Neutrophil (primary cell): ENCODE data around the gene FOSL2.
A peak's percentile ranks its signal among the peaks of the same experiment; 100 is the strongest.

Source experiments
- H3K27ac ChIP-seq: fragments of 200-600 bp; sonication (generic); 2 replicates; pipeline ENCODE4 v1.5.1; 2016; ENCODE audit warnings: mild to moderate bottlenecking, moderate library complexity
- H3K27me3 ChIP-seq: fragments of 200-600 bp; sonication (generic); 2 replicates; pipeline ENCODE4 v1.6.0; 2016; ENCODE audit warnings: mild to moderate bottlenecking
- H3K36me3 ChIP-seq: fragments of 200-600 bp; sonication (generic); 2 replicates; pipeline ENCODE4 v1.5.1; 2017
- H3K4me1 ChIP-seq, 2 experiments: fragments of 200-600 bp in 1 of 2; sonication (generic) in 1 of 2; 1 replicate in 1 of 2; 2 replicates in 1 of 2; pipeline versions ENCODE4 v1.5.1 to v1.6.1; 2013 to 2016; ENCODE audit warnings: low read depth in 1 of 2, low read length in 1 of 2, mild to moderate bottlenecking in 1 of 2, moderate library complexity in 1 of 2; ENCODE audit not compliant: control insufficient read depth in 1 of 2, insufficient read depth in 1 of 2
- H3K4me3 ChIP-seq, 2 experiments: fragments of 200-600 bp in 1 of 2; sonication (generic) in 1 of 2; 1 replicate in 1 of 2; 2 replicates in 1 of 2; pipeline ENCODE4 v1.5.1; 2013 to 2016; ENCODE audit warnings: low read depth in 1 of 2, low read length in 1 of 2, mild to moderate bottlenecking in 1 of 2, moderate library complexity in 1 of 2
- H3K9me3 ChIP-seq: fragments of 200-600 bp; sonication (generic); 2 replicates; pipeline ENCODE4 v1.5.1; 2016
- TF ChIP-seq, protein P1 (sequence below): fragments of 200-600 bp; sonication (generic); IDR thresholded peaks from 2 replicates; pipeline ENCODE4 v1.5.1; 2016; ENCODE audit warnings: antibody characterized with exemption

The FOSL2 gene

DNA sequence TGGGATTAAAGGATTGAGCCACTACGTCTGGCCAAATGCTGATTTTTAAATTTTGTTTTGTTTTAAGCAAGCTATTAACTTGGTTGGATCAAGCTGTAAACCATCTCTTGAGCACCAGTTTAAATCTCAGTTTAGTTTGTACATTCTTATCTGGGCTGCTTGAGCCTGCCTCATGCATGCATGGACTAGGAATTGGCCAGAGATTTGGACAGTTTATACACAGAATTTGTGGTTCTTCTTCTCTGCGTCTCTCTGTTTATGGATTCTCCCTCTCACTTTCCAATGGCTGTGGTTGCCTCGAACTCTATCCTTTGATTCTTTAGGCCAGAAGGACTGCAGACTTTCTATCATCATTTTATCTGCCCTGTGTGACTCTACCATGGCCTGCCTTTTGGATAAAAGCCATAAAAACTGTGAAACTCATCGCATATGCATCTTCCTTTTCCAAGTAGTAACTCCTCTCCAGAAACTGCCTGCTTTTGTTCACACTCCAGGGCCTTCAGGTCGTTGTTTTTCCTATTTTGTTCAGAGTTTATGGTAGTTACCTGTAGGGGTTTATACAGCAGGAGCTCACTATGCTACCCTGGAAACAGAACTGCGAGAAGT lies 70.7 kb downstream of the FOSL2 start:
- Histone ChIP-seq H3K4me3 (peak overlapping the region; percentile 28 to 53), H3K27ac (peak overlapping the region; percentile 93), H3K27me3 (no peaks in the 10 kb centered on the region), H3K9me3 (no peaks in the 10 kb centered on the region), H3K36me3 (no peaks in the 10 kb centered on the region), H3K4me1 (peaks cover 85 to 87% of the 10 kb centered on the region in 2 experiments)
- TF ChIP-seq, protein P1, sequence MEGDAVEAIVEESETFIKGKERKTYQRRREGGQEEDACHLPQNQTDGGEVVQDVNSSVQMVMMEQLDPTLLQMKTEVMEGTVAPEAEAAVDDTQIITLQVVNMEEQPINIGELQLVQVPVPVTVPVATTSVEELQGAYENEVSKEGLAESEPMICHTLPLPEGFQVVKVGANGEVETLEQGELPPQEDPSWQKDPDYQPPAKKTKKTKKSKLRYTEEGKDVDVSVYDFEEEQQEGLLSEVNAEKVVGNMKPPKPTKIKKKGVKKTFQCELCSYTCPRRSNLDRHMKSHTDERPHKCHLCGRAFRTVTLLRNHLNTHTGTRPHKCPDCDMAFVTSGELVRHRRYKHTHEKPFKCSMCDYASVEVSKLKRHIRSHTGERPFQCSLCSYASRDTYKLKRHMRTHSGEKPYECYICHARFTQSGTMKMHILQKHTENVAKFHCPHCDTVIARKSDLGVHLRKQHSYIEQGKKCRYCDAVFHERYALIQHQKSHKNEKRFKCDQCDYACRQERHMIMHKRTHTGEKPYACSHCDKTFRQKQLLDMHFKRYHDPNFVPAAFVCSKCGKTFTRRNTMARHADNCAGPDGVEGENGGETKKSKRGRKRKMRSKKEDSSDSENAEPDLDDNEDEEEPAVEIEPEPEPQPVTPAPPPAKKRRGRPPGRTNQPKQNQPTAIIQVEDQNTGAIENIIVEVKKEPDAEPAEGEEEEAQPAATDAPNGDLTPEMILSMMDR, result no peak

DNA sequence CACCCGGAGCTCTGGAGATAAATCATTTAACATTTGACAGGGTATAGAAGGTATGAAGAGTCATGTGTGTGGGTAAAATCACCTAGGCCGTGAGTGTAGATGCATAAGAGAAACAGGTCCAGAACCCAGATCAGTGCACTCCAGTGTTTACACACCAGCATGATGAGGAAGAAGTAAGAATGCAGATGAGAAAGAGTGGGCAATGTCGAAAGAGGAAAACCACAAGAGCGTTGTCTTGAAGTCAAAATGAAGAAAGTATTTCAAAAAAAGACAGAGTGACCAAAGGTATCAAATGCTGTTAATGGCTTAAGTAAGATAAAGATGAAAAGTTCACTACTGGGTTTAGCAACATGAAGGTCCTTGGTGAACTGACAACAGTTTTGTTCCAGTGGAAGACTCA lies 71.2 kb downstream of the FOSL2 start:
- Histone ChIP-seq H3K36me3 (no peaks in the 10 kb centered on the region), H3K27me3 (no peaks in the 10 kb centered on the region), H3K27ac (peak overlapping the region; percentile 93), H3K9me3 (no peaks in the 10 kb centered on the region), H3K4me3 (peak overlapping the region; percentile 28 to 53), H3K4me1 (peaks cover 91 to 93% of the 10 kb centered on the region in 2 experiments)
- TF ChIP-seq, protein P1, result no peak

DNA sequence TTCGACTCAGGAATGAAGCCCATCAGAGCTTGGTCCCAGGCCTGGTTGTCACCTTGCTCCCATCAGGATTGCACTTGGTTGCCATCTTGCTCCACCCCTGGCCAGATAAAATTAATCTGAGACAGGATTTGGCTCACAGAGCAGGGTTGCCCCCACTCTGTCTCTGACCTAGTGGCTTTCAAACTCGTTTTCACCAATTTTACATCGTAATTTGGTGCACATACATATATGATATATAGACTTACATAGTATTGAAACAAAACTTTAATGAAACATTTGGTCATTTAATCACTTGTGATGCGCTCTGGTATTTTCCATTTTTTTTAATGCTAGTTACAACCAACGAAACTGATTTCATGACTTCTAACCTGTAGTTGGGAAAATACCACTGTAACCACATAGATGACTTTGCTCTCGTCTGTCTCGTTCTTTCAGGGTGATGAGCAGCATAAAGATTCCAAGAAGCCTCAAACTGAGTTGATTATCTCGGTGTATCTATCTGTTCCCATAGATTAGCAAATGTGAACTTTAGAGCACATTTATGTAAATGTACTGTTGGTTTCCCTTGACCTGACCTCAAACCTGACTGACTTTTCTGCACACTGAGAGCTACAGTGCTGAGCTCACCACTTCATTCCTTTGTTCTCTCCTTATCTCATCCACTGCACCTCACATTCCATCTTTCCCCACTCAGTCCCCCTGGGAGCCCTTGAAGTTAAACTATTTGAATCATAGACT lies 72.7 kb downstream of the FOSL2 start:
- Histone ChIP-seq H3K27ac (peak overlapping the region; percentile 93), H3K4me3 (peak overlapping the region in 1 of 2 experiments; percentile 53)

More for the DNA sequence above, 72.7 kb downstream of the FOSL2 start:
- TF ChIP-seq, protein P1, result no peak
- Histone ChIP-seq H3K27me3 (no peaks in the 10 kb centered on the region), H3K4me1 (peaks cover 98 to 99% of the 10 kb centered on the region in 2 experiments), H3K36me3 (no peaks in the 10 kb centered on the region), H3K9me3 (no peaks in the 10 kb centered on the region)
